OCI-LY7 (cell line): ENCODE results near the gene SELENOM.

Experiments used
- CTCF ChIP-seq: fragments of 200-600 bp; sonication (generic); conservative IDR thresholded peaks from 2 replicates; pipeline ENCODE4 v1.5.1; 2014; ENCODE audit warnings: mild to moderate bottlenecking, antibody characterized with exemption, low read length, moderate library complexity, mixed read lengths
- EZH2phosphoT487 ChIP-seq: fragments of 200-600 bp; sonication (generic); IDR thresholded peaks from 2 replicates; pipeline ENCODE4 v1.6.1; 2018; ENCODE audit warnings: low read depth, borderline replicate concordance, mild to moderate bottlenecking, mixed run types, antibody characterized with exemption, low read length, moderate library complexity, mixed read lengths

- TF ChIP-seq CTCF (no peak), EZH2phosphoT487 (no peak)
Observed at GRCh38 chr22:31098632-31099110, 8.7 kb downstream of the SELENOM start.
